ENCODE results near the gene GABRD. TPM values are rescaled to one million over a fixed set of nuclear protein-coding genes. Genes with fewer than 3 reads are reported as not detected.

The GABRD gene
- total and polyA plus RNA-seq, 2 of the 13 experiments (the other 11 are each of a cell fraction or from before 2014, with no cell fraction given): not detected

GRCh38 chr1:2079396-2080085, 60.4 kb downstream of the GABRD start:
- 97% methylated on average over 26 of the region's 28 CpGs for WGBS (ENCODE audit: low lambda C conversion rate)
- in situ Hi-C loops (cut with HindIII; ENCODE audit: extremely low pct_ligation_motif_present, low pct_unique_long_range_greater_than_20kb): no loop called here
- no peak overlapping the region for H3K27ac ChIP-seq (ENCODE audit: extremely low read length, insufficient read depth, low read length)
- H3K36me3 ChIP-seq (replicated peaks in 1 of 2; ENCODE audit: control insufficient read depth in 1 of 2, insufficient read depth in 2 of 2, low read length in 2 of 2): peaks cover 2 to 12% of the 10 kb centered on the region in 2 experiments; a peak in 4 of 5 replicates
- ChIA-PET CTCF (ENCODE audit: low intra/inter-chr PET ratio, low total read pairs) (no interaction called here), POLR2A (no interaction called here)
- FAIRE-seq (no peak), ATAC-seq (no peak), DNase-seq (ENCODE audit: low spot score) (no peak)
- H2AFZ ChIP-seq (ENCODE audit: low read length): no peak overlapping the region
- H3K4me3 ChIP-seq (replicated peaks in 1 of 3; ENCODE audit: insufficient read depth in 1 of 3, low read depth in 2 of 3, low read length in 3 of 3): no peak overlapping the region
- intact Hi-C loops (cut with micrococcal nuclease; ENCODE audit: unreplicated experiment): no loop called here
- H3K9me3 ChIP-seq (ENCODE audit: low read length): peaks cover 18% of the 10 kb centered on the region
- H3K79me2 ChIP-seq (ENCODE audit: insufficient read depth, low read length): peaks cover 8% of the 10 kb centered on the region
- BruUV-seq (replicated peaks): no TSS peak
- H4K20me1 ChIP-seq (ENCODE audit: insufficient read depth, low read length): no peaks in the 10 kb centered on the region
- TF ChIP-seq CENPT (CRISPR knock-in tag; IDR thresholded peaks at IDR 0.05; ENCODE audit: low read depth) (no peak), PHF5A (CRISPR knock-in tag; IDR thresholded peaks at IDR 0.05; ENCODE audit: low read depth, unreplicated experiment) (no peak), ZNF124 (CRISPR knock-in tag; IDR thresholded peaks at IDR 0.05) (no peak), ZNF530 (CRISPR knock-in tag; IDR thresholded peaks at IDR 0.05; ENCODE audit: low read depth) (no peak), ARHGAP35 (CRISPR knock-in tag; IDR thresholded peaks at IDR 0.05; ENCODE audit: borderline replicate concordance) (no peak), JUNB (CRISPR knock-in tag; IDR thresholded peaks at IDR 0.05; ENCODE audit: borderline replicate concordance) (no peak), E2F5 (CRISPR knock-in tag; conservative IDR thresholded peaks at IDR 0.05) (no peak), DMTF1 (CRISPR knock-in tag; IDR thresholded peaks at IDR 0.05) (no peak), IRF2 (CRISPR knock-in tag; IDR thresholded peaks at IDR 0.05) (no peak), THYN1 (CRISPR knock-in tag; IDR thresholded peaks at IDR 0.05; ENCODE audit: borderline replicate concordance, low read depth) (no peak), MAFG (CRISPR knock-in tag; IDR thresholded peaks at IDR 0.05) (no peak), E2F1 (CRISPR knock-in tag; IDR thresholded peaks at IDR 0.05) (no peak), ZNF333 (CRISPR knock-in tag; IDR thresholded peaks at IDR 0.05; ENCODE audit: borderline replicate concordance) (no peak), ZBTB25 (CRISPR knock-in tag; IDR thresholded peaks at IDR 0.05) (no peak), CBX1 (IDR thresholded peaks at IDR 0.05; ENCODE audit: low read depth) (no peak), SIN3B (IDR thresholded peaks at IDR 0.05; ENCODE audit: low read length) (no peak)
- no peak overlapping the region for H3K9ac ChIP-seq (ENCODE audit: insufficient read depth, low read depth, low read length)
- no peak overlapping the region for H3K4me2 ChIP-seq (ENCODE audit: low read depth, low read length)
- no peaks in the 10 kb centered on the region for H3K27me3 ChIP-seq (ENCODE audit: control insufficient read depth in 1 of 2, insufficient read depth in 2 of 2, low read length in 2 of 2)
- no peaks in the 10 kb centered on the region for H3K4me1 ChIP-seq (ENCODE audit: insufficient read depth, low read length)

Measured in HepG2 (cell line).